HK-2 (cell line): ENCODE measurements around the gene TMBIM1.
A peak's percentile ranks its signal among the peaks of the same experiment; 100 is the strongest.
"Not testable (repeated sequence)": the region's sequence is repeated elsewhere in the genome, so short reads cannot be mapped to it uniquely, and the experiment has no call there.

ENCODE experiments used
- DNase-seq: peaks from one replicate; pipeline ENCODE4 v3.0.0-alpha.2; 2018; ENCODE audit not compliant: unreplicated experiment

TMBIM1 gene

DNA sequence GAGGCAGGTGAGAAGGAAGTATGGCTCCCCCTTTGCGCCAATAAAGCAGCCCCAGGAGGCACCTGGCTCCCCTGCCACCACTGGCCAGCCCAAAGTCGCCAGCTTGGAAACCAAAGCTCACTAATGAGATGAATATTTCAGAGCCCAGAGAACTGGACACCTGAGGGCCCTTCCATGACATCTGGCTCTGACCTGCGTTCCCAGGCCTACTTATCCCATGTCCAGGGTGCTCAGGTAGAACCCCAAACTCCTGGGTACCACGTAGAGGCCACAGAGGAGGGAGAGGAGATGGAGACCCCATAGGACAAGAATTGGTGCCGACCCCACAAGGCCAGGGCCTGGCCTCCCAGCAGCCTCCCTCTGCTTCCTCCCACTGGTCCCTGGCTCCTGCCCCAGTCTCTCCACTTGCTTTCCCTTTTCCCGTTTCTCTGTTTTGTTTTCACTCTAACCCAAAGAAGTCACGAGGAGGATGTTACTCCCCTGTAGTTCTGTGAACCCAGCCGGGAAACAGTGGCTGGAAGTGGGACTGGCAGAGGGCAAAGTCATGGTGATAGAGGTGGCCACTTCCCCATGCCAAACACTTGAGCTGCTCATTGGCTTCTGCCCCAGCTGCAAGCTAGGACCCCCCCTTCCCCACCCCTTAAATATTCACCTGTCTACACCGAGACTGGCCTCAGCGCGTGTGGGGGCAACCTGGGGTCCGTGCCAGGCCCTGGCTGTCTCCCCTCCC, 820 bp downstream of the TMBIM1 start:
- DNase-seq, result no peak

DNA sequence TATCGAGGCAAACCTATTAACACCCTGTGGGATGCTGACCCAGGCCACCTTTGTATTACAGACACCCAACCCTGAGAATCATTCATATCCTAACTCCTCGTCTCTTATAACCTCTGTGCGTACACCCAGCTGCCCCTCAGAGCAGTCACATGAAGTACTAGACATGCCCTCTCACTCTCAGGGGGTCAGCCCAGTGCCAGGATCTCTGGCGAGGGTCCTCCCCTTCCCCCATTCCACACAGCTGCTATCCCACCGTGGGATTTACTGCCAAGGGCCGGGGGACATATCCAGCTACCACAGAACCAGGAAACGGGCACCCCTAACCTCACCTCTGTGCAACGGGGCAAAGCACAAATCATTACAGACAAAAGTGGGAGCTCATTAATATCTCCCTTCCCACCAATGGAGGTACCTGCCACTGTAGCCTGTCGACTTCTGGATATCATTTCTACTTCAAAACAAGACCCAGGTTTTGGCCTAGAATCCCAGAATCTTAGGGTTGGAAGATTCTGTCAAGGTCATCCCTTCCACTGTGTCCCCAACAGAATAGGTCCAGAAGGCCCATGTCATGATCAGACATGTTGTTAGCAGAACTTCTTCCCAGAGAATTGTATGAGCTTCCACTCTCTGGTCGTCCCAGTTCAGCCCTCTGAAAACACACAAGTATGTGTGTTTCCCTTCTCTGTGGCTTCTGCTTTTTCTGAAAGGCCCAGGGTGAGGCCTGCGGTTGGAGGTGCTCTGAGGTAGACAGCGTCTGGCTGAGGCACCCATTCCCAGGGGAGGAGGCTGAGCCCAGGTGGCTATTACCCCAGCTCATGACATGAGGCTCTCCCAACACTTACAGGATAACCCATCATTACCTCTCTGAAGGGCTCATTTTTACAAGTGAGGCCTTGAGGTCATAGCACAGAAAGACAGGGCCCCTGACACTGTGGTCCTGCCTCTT, 1.7 kb downstream of the TMBIM1 start:
- DNase-seq, result no peak

DNA sequence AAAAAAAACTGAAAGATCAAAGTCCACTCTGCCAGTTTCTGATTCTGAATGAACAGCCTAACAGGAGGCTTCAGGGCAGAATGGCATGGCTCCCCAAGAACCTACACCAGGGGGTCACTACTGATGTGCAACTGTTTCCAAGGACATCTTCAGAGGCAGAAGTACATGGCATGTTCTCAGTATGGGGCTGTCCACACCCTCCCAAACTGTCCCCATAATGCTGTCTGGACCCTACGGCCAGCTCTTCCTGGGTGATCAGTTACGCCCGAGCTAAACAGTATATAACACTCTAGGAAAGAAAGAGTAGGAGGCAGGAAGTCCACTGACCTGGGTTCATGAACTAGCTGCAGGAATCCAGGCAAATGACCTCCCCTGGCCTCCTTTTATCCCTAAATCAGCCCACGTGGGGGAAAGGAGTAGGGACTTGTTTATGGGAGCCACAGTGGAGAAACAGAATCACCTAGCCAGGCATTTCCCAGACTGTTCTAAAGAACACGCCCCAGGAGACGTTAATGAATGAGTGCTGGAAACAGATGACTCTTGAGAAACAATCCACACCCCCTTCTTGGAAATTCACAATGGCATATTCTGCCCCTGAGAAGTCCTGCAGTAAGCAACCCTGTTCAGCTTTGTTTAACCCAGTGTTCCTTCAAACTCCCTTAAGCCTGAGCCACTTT, 2.5 kb downstream of the TMBIM1 start:
- no peak for DNase-seq

DNA sequence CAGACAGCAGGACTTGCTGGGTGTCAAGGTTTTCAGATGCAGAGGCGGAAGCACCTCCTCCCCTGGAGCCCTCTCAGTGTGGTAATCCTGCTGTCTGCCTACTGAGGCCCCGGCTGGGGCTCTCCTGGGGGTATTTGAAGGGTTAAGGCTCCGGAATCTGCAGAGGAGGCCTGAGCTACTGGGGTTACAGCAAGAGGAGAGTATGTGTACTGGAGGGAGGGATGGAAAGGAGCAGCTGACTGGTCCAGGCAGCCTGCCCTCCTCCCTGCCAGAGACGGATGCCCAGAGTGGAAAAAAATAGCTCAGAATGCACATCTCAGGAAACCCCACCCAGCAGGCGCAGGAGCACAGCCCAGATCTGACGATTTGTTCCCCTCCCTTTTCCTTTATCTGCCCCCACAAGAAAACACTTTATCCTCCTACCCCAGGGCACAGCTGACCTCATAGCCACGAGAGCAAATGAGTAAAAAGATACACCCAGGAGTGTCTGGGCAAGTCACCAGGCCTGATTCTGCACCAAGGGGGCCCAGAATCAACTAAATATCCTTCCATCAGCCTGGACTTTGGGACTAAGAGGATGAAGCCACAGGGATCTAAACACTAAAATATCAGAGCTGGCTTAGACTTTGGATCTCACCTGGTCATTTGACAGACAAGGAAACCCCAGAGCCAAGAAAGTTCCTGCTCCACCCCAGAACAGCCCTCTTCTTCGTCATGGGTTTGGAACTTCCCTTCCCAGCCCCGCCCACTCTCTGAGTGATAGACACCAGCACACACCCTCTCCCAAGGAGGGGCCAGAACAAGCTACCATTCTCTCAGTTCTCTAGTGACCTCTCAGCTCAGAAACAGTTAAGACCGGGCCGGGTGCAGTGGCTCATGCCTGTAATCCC, 5.5 kb downstream of the TMBIM1 start:
- DNase-seq, result peak; percentile 86

DNA sequence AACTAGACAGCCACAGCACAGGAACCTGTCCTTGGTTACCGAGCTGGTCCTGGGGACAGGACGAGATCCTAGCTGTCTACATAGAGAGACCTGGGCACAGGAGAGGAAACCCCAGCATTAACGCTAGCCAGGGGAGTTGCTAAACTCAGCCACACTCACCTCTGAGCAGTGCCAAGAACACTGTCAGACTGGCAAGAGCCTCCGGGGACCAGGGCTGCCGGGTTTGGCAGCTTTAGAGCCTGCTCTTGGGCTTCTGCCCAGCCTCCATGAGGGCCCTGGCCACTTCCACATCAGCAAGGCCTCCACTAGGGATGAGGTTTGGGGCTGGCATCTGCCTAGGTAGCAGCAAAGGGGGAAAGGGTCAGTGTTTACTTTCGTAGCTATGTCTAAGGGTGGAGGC, 6.7 kb downstream of the TMBIM1 start:
- DNase-seq, result no peak

DNA sequence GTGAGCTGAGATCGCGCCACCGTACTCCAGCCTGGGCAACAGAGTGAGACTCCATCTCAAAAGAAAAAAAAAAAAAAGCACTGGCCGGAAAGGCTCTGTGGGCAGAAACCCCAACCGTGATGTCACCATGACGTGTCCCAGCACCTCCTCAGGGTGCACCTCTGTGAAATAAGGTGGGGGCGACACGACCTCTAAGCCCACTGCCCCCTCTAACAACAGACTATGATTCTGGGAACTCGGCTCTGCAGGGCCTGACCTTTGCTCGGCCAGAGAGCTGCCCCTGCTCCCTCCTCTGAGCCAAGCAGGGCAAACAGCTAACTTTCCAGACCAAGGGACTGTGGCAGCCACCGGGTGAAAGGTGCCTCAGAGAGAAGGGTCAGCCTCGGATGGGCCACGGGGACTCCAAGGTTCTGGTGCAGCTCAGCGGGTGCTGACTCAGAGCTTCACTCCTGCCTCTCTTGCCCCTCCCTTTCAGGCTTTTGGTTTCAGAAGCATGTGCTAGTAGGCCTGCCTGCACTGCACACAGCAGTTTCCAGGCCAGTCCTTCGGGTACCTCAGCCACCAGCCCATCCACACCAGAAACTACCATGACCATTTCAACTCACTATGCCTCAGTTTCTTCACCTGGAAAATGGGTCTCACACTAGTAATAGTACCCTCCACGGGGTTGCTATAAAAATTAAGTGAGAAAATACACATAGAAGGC, 8.0 kb downstream of the TMBIM1 start:
- peak; percentile 74 for DNase-seq

DNA sequence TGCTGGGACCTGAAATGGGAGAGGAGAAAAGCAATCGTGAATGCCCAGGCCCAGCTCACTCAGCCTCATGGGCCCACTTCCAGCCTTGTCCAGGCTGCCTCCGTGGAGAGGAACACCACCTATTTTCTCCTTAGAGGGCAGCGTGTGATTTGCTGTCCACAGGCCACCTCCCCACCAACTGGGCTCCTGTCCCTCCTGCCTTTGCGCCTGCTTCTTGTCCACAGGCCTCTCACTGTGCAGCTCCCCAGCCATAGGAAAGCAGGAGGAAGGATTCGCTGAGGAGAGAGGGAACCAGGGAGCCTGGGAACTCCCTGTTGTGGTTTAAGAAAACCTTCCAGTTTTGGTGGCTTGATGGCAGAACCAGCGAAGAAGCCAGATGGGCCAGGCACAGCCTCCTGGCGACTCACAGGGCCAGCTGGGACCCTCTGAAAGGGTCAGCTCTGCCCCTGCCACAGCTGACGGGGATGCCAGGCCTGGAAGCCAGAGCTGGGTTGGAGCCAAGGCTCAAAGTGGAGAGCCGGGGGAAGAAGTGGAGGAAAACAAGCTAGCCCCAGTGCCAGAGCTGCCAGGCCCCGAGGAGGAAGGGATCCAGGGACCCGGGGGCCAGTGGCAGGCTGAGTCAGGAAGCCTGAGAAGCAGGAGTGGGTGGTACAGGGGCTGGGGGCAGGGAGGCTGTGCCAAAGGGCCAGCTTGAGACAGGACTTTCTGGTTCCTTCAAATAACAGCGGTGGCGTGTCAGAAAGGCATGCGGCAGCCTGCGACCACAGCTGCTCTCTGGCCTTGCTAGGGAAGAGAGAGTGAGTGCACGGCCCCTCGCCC, 9.9 kb downstream of the TMBIM1 start:
- DNase-seq, result peak; percentile 77

DNA sequence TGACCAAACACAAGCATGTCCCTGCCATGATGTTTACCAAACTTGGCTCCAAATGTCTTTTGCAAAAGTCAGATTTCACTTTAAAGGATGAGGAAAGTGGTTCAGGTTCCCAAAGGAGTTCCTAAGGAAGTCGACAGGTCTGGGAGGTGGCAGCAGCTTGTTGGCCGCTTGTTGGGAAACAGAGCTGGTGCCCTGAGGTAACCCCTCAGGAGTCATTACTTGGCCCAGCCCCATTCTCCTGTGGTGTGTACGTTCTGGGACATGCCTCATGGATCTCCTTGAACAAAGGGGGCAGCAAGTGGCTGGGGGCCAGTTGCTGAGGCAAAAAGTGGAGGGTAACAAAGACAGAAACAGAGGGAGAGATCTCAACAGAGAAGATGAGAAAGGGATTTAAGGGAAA, 10.9 kb downstream of the TMBIM1 start:
- no peak for DNase-seq

DNA sequence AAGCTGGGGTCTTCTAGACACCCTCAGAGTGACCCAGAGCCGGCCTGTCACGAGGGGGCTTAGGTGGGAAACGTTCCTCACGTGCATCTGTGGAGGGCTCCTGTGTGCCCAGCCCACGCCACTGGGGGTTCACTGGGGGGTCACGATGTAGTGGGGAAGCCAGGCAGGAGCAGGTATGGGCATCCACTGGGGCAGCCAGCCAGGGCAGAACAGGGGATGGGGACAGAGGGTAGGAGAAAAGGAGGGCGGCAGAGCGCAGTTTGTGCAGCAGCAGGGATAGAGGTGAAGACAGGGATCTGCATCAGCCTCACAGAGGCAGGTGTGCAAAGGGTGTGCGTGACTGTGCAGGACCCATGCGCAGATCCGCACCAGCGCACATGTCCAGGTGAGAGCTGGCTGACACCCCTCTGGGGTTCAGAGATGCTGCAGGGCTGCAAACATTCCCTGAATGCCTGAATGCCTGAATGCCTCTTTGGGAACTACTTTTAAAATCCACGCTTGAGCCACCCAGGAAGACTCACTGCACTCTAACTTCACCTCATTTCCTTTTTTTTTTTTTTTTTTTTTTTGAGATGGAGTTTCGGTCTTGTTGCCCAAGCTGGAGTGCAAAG, 11.9 kb downstream of the TMBIM1 start:
- no peak for DNase-seq

DNA sequence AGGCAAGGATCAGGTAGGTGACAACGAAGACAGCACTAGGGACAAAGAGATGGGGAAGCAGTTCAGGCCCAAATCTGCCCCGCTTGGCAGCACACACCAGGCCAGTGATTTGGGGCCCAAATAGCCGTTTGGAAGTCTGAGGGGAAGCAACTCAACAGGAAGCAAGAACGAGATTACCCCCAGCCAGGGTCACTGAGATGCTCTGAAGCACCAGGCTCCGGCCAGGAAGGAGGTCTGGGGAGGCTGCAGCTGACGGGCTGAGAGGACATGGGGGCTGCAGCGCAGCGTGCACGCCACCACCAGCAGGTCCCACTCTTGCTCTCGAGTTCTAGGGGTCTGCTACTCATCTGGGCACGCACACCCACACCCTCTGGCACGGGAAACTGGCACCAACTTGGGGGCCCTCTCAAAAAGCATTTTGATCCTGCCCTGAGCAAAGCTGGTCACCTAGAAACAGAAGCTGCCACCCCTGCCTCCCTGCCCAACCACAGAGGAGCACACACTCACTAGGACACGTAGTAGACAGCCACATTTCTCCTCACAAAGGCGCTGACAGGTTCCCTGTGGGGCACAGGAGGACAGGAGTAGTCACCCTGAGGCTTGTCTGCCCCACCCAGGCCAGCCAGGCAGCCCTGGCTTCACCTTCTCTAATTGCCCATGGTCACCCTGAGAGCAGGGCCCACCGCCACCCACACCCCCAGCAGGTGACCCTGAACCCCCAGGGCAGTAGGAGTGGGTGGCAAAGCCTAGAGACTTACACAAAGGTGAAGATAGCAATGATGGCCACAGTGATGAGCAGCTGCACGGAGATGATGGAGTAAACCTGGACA, 13.6 kb downstream of the TMBIM1 start:
- DNase-seq, result no peak

DNA sequence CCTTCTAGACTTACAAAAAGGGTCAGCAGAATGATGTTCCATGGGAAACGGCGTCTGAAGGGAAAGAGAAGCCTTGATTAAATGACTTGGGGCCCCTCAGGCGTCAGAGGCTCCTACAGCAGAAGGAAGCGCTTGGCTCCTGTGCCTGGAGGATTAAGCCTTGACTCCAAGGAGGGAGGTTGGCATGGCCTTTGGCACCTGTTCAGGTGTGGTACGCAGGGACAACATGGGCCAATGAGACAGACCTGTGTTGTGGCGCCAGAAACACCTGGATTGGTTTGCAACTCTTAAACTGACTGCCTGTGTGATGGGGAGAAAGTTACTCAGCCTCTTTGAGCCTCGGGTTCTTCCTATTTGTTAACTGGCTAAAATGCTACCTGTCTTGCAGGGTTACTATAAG, 14.4 kb downstream of the TMBIM1 start:
- DNase-seq, result no peak

DNA sequence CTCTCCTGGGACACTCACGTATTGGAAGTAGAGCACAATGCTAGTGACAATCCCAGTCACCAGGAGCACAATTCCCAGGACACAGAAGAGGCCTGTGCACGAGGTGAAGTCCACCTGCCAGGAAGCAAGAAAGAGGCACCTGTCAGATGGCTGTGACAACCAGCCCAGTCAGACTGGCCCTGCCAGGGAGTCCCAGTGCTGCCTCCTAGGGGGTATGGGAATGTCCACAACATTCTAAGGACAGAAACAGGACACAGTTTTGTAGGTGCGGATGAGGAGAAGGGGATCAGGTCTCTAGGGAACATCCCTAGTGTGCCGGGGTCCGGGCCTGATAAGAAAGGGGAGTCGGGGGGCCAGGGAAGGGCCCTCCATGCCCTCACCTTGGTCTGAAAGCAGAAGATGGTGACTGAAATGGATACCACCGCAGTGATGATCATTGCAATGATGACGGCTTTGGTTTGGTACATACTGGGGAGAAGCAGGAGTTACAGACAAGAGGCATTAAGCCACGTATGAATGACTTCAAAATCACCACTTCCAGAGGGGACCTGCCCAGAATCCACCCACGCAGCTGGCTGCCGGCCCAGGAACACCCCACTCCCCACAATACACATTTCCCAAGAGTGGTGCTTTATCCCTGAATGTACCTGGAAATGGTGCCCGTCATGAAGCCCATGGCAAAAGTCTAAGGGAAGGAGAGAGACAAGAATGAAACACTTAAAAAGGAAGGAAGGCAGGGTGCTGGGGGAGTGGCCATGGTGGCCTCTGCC, 15.1 kb downstream of the TMBIM1 start:
- DNase-seq, result no peak

DNA sequence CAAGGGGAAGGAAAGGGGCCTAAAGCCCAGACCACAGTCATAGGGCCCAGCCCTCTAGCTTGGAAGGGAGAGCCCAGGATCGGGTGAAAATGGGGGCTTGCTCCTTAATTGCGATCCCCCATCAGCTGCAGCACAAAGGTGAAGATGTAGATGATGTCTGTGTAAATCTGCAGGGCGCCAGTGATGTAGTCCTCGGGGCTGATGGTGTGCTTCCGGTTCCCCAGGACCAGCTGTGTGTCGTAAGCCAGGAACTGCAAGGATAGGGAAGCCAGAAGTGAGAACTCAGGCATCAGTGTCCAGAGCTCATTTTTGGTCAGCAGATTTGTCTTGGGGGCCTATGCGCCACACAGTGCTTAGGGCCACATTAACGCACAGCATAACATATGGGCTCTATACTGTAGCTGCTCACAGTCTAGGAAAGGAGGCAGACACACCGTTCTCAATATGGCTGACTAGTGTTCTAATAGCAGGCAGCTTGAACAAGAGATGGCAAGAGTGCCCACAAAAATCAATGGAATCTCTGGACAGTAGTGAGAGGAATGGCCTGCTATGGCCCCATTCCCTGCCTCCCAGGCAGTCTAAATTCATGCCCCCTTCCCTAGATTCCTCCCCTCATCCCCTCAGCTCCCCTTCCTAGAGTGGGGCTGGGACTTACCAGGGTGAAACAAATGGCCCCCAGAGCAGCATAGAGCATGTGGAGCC, 16.8 kb downstream of the TMBIM1 start:
- DNase-seq, result no peak

DNA sequence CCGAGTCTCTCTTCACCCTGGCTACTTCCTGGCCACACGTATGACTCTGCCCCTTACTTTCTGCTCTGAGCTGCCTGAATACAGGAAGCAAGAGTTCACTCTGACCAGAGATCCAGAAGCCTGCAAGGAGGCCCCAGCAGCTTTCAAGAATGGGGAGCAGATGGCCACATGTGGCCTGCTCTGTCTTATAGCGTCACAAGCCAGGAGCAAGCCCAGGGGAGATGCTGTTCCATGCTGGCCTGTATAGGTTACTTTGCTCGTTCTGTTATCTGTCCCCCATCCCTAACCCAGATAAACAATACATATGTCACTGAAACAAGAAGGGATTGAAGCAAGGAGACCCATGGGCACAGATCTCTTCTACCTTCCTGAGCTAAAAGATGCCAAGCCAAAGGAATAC, 17.7 kb downstream of the TMBIM1 start:
- no peak for DNase-seq

DNA sequence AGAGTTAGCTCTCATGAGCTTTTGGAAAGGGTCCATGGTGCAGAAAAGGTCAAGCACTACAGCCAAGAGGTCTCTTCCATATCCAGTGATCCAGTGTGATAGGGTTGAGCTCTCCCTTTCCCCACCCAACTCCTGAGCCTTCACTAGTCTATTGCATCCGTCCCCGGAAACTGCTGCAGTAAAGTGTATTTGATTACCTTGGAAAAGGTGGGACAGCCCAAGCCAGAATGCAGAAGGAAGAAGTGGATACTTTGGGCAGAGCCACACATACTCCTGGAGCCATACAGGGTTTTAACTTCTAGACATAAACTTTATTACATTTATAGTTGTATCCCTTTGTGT, 18.4 kb downstream of the TMBIM1 start:
- DNase-seq, result no peak

DNA sequence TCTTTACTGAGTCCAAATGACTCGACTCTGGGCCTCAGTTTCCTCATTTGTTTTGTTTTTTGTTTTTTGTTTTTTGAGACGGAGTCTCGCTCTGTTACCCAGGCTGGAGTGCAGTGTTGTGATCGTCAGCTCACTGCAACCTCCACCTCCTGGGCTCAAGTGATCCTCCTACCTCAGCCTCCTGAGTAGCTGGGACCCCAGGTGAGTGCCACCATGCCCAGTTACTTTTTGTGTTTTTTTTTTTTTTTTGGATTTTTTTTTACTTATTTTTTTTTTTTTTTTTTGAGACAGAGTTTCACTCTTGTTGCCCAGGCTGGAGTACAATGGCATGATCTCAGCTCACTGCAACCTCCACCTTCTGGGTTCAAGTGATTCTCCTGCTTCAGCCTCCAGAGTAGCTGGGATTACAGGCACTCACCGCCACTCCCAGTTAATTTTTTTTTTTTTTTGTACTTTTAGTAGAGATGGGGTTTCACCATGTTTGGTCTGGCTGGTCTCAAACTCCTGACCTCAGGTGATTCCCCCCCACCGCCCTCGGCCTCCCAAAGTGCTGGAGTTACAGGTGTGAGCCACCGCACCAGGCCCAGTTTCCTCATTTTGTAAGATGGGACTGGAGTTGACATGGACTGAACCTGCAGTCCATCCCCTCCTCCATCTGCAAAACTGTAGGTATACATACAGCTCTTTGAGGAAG, 18.9 kb downstream of the TMBIM1 start:
- DNase-seq, result not testable (repeated sequence)
